H1 (cell line): ENCODE results near the gene IQCC. TPM values are rescaled to one million over a fixed set of nuclear protein-coding genes. Genes with fewer than 3 reads are reported as not detected.

Experiments
- CTCF ChIA-PET: fragments of 300-600 bp; sonication (Branson Sonifier 250); formaldehyde crosslinking; loops from one replicate; lab custom pipeline; 2021; ENCODE audit not compliant: partially characterized antibody; lab: Charles Lee
- POLR2A ChIA-PET: fragments of 300-600 bp; sonication (Branson Sonifier 250); formaldehyde crosslinking; loops from one replicate; lab custom pipeline; 2021; ENCODE audit warnings: inconsistent platforms; ENCODE audit not compliant: partially characterized antibody; lab: Charles Lee
- DNase-seq, 2 experiments: peaks; one replicate each; pipeline versions ENCODE4 v3.0.0 to v3.0.0-alpha.2; 2010 to 2022; ENCODE audit warnings: low spot score in 2 of 2, low read depth in 1 of 2, mixed read lengths in 1 of 2
- FAIRE-seq: peaks from 2 replicates; lab custom pipeline; 2011; peaks lifted over from hg19 to GRCh38; lab: Jason Lieb, UNC
- H2AFZ ChIP-seq: 2 replicates; pipeline ENCODE4 v1.8.1; 2012; ENCODE audit warnings: low read length, inconsistent platforms
- H2AK5ac ChIP-seq: 2 replicates; pipeline ENCODE4 v1.6.1; 2013; ENCODE audit warnings: low read depth, low read length
- H2BK120ac ChIP-seq: replicated peaks from 2 replicates; pipeline ENCODE3; 2013; ENCODE audit warnings: low read depth, low read length, inconsistent platforms
- H2BK12ac ChIP-seq: 2 replicates; pipeline ENCODE4 v1.6.1; 2013; ENCODE audit warnings: low read depth, low read length
- H2BK15ac ChIP-seq: 2 replicates; pipeline ENCODE4 v1.6.1; 2013; ENCODE audit warnings: low read length
- H2BK20ac ChIP-seq: 2 replicates; pipeline ENCODE4 v1.6.1; 2013; ENCODE audit warnings: low read length
- H2BK5ac ChIP-seq: 2 replicates; pipeline ENCODE4 v1.6.1; 2013; ENCODE audit warnings: low read depth, low read length
- H3K14ac ChIP-seq: 2 replicates; pipeline ENCODE4 v1.6.1; 2013; ENCODE audit warnings: inconsistent platforms; ENCODE audit not compliant: insufficient read length
- H3K18ac ChIP-seq: 2 replicates; pipeline ENCODE4 v1.6.1; 2013; ENCODE audit warnings: low read length; ENCODE audit errors: extremely low read depth
- H3K23ac ChIP-seq: 2 replicates; pipeline ENCODE4 v1.6.1; 2013; ENCODE audit warnings: inconsistent platforms; ENCODE audit not compliant: insufficient read length
- H3K23me2 ChIP-seq: 2 replicates; pipeline ENCODE4 v1.6.1; 2013; ENCODE audit warnings: low read depth, low read length
- H3K27ac ChIP-seq: 2 replicates; pipeline ENCODE4 v1.6.1; 2011; ENCODE audit warnings: low read depth, low read length, inconsistent platforms
- H3K27me3 ChIP-seq, 4 experiments: replicated peaks in 1 of 4; 1 replicate in 1 of 4; 2 replicates in 3 of 4; pipeline versions ENCODE4 v1.6.1 to v1.8.1; 2011 to 2013; ENCODE audit warnings: low read length in 3 of 4, mild to moderate bottlenecking in 3 of 4, inconsistent platforms in 2 of 4, mixed read lengths in 2 of 4, moderate library complexity in 1 of 4; ENCODE audit not compliant: control insufficient read depth in 3 of 4, insufficient read depth in 3 of 4; ENCODE audit errors: extremely low read depth in 1 of 4
- H3K36me3 ChIP-seq, 4 experiments: 2 replicates each; pipeline versions ENCODE4 v1.6.1 to v1.8.1; 2011 to 2013; ENCODE audit warnings: mild to moderate bottlenecking in 4 of 4, low read length in 3 of 4, moderate library complexity in 2 of 4, control low read depth in 1 of 4, inconsistent platforms in 1 of 4; ENCODE audit not compliant: insufficient read depth in 4 of 4, control insufficient read depth in 2 of 4
- H3K4ac ChIP-seq: replicated peaks from 2 replicates; pipeline ENCODE3; 2013; ENCODE audit warnings: low read length, low read depth, mixed read lengths, inconsistent platforms; ENCODE audit not compliant: insufficient read length
- H3K4me1 ChIP-seq, 4 experiments: replicated peaks in 1 of 4; 1 replicate in 1 of 4; 2 replicates in 3 of 4; pipeline versions ENCODE4 v1.6.1 to v1.8.1; 2011 to 2013; ENCODE audit warnings: low read length in 3 of 4, inconsistent platforms in 2 of 4, mixed read lengths in 1 of 4; ENCODE audit not compliant: insufficient read depth in 4 of 4, control insufficient read depth in 3 of 4
- H3K4me2 ChIP-seq, 2 experiments: 2 replicates each; pipeline versions ENCODE4 v1.6.1 to v1.8.1; 2011 to 2013; ENCODE audit warnings: low read depth in 2 of 2, low read length in 2 of 2, control low read depth in 1 of 2, inconsistent platforms in 1 of 2, mild to moderate bottlenecking in 1 of 2; ENCODE audit not compliant: insufficient read depth in 1 of 2
- H3K4me3 ChIP-seq, 4 experiments: fragments of 200-600, 300-600 bp in 1 of 4; sonication (generic), shearing (Covaris generic), sonication (Bioruptor Twin) in 1 of 4; 2 replicates each; pipeline versions ENCODE4 v1.5.1 to v1.8.1; 2011 to 2016; ENCODE audit warnings: low read length in 4 of 4, low read depth in 3 of 4, control low read depth in 2 of 4, inconsistent platforms in 2 of 4, mild to moderate bottlenecking in 2 of 4, mixed read lengths in 1 of 4, moderate library complexity in 1 of 4; ENCODE audit not compliant: insufficient read depth in 2 of 4; ENCODE audit errors: extremely low read depth in 1 of 4
- H3K56ac ChIP-seq: replicated peaks from 2 replicates; pipeline ENCODE3; 2013; ENCODE audit warnings: low read depth, mild to moderate bottlenecking, mixed read lengths, low read length, inconsistent platforms; ENCODE audit not compliant: insufficient read length
- H3K79me1 ChIP-seq: 2 replicates; pipeline ENCODE4 v1.6.1; 2013; ENCODE audit warnings: low read depth, low read length, control low read depth
- H3K79me2 ChIP-seq, 2 experiments: 2 replicates each; pipeline versions ENCODE4 v1.6.1 to v1.8.1; 2012 to 2013; ENCODE audit warnings: low read length in 2 of 2, mild to moderate bottlenecking in 2 of 2, inconsistent platforms in 1 of 2; ENCODE audit not compliant: insufficient read depth in 2 of 2, control insufficient read depth in 1 of 2
- H3K9ac ChIP-seq, 4 experiments: replicated peaks in 1 of 4; 1 replicate in 1 of 4; 2 replicates in 3 of 4; pipeline versions ENCODE4 v1.6.1 to v1.8.1; 2011 to 2013; ENCODE audit warnings: low read depth in 3 of 4, low read length in 3 of 4, control low read depth in 2 of 4, mild to moderate bottlenecking in 2 of 4, moderate library complexity in 2 of 4, inconsistent platforms in 1 of 4; ENCODE audit errors: extremely low read depth in 1 of 4
- H3K9me3 ChIP-seq, 2 experiments: 2 replicates each; pipeline versions ENCODE4 v1.6.1 to v1.8.1; 2012 to 2013; ENCODE audit warnings: mild to moderate bottlenecking in 2 of 2, moderate library complexity in 2 of 2, control low read depth in 1 of 2, inconsistent platforms in 1 of 2, low read depth in 1 of 2, low read length in 1 of 2, mixed read lengths in 1 of 2; ENCODE audit not compliant: insufficient read depth in 2 of 2
- H4K20me1 ChIP-seq, 2 experiments: replicated peaks in 1 of 2; 2 replicates each; pipeline versions ENCODE3 to v1.8.1; 2011 to 2013; ENCODE audit warnings: inconsistent platforms in 2 of 2, low read length in 2 of 2, mild to moderate bottlenecking in 1 of 2; ENCODE audit not compliant: insufficient read depth in 2 of 2, control insufficient read depth in 1 of 2
- H4K5ac ChIP-seq: 2 replicates; pipeline ENCODE4 v1.6.1; 2013; ENCODE audit warnings: low read length, low read depth, mixed read lengths, inconsistent platforms; ENCODE audit not compliant: insufficient read length
- H4K8ac ChIP-seq: 2 replicates; pipeline ENCODE4 v1.8.0; 2013; ENCODE audit warnings: mild to moderate bottlenecking, moderate library complexity, low read length, inconsistent platforms; ENCODE audit not compliant: insufficient read depth; ENCODE audit errors: extremely low read depth
- H4K91ac ChIP-seq: replicated peaks from 2 replicates; pipeline ENCODE3; 2013; ENCODE audit warnings: low read length, mixed read lengths, inconsistent platforms; ENCODE audit not compliant: insufficient read length
- POLR2A ChIP-seq, 2 experiments: IDR thresholded peaks; 1 replicate in 1 of 2; 2 replicates in 1 of 2; pipeline ENCODE4 v1.6.1; 2011; ENCODE audit warnings: low read depth in 2 of 2, low read length in 2 of 2, mild to moderate bottlenecking in 2 of 2; ENCODE audit errors: control extremely low read depth in 1 of 2
- SP2 ChIP-seq: IDR thresholded peaks from 2 replicates; pipeline ENCODE4 v1.6.1; 2012; ENCODE audit warnings: mild to moderate bottlenecking, low read length, inconsistent platforms
- WGBS, 2 experiments: shearing (Covaris generic) in 1 of 2; methylation state at CpG; one replicate each; pipeline versions ENCODE4 v1.1.6 to v1.1.7; 2013 to 2015; ENCODE audit warnings: low lambda C conversion rate in 2 of 2, mixed read lengths in 2 of 2, inconsistent platforms in 1 of 2, low coverage in 1 of 2, missing lambda C conversion rate in 1 of 2; ENCODE audit not compliant: insufficient replicate concordance in 2 of 2, insufficient coverage in 1 of 2, insufficient read length in 1 of 2; ENCODE audit errors: extremely low coverage in 1 of 2, missing lambda C conversion rate in 1 of 2; 5-methylcytosine and 5-hydroxymethylcytosine counted together
- polyA plus RNA-seq, 7 experiments: library from polyadenylated mRNA; depleted of rRNA in 3 of 7; stranded (reverse) in 5 of 7; unstranded in 2 of 7; fragments of >200 nt in 5 of 7; fragments of 200-250 nt in 2 of 7; gene quantifications; 1 replicate in 5 of 7; 2 replicates in 1 of 7; 4 replicates in 1 of 7; pipeline versions ENCODE4 v1.2.1 to v1.2.3, GENCODE V29; 2011 to 2013; ENCODE audit warnings: missing spikeins in 2 of 7, mixed read lengths in 2 of 7
- total RNA-seq: library from RNA; stranded (reverse); fragmentation: NEBNext Ultra II Directional; extraction: Animal tissue kit (Norgen Biotek cat#: 25700); gene quantifications from 2 replicates; pipeline ENCODE4 v1.2.1, GENCODE V29; 2021

The IQCC gene
- total and polyA plus RNA-seq, 2 of the 8 experiments (the other 6 are each of a cell fraction or from before 2014, with no cell fraction given): 2.5 to 4.2 TPM

GRCh38 chr1:32198237-32199042 is 7.0 kb upstream of the IQCC start:
- CTCF ChIA-PET: interaction anchor here (0.9 to 4.2 kb wide), 5 partner anchors 15 to 50 kb away, joined by 3 to 25 read pairs (median 8); no protein-coding TSS in a partner anchor

More at GRCh38 chr1:32198237-32199042, 7.0 kb upstream of the IQCC start:
- Histone ChIP-seq H2BK120ac (no peak overlapping the region), H4K8ac (no peak overlapping the region), H3K23me2 (peaks cover 9% of the 10 kb centered on the region; the same call in 1 of the 2 replicates), H3K4me2 (peak overlapping the region; percentile 5 to 92; a peak in 2 of 4 replicates), H3K79me2 (no peaks in the 10 kb centered on the region), H3K4me1 (peaks cover 13 to 28% (median 18%) of the 10 kb centered on the region in 4 experiments), H3K79me1 (0 out of 2 replicates have a peak, but pooled peaks cover 3% of the 10 kb centered on the region), H2BK12ac (no peak overlapping the region), H2AFZ (no peak overlapping the region), H4K5ac (no peak overlapping the region), H3K14ac (no peak overlapping the region), H3K36me3 (peaks cover 22 to 43% (median 33%) of the 10 kb centered on the region in 4 experiments; a peak in 7 of 8 replicates), H3K4ac (no peak overlapping the region), H4K20me1 (peaks cover 6 to 8% of the 10 kb centered on the region in 2 experiments), H3K9me3 (no peaks in the 10 kb centered on the region), H3K18ac (no peak overlapping the region), H3K56ac (no peak overlapping the region), H4K91ac (no peak overlapping the region), H2BK20ac (no peak overlapping the region), H3K23ac (no peak overlapping the region), H3K9ac (no peak overlapping the region), H3K4me3 (no peak overlapping the region), H2BK5ac (0 out of 2 replicates have a peak overlapping the region, but pooled peaks have one; percentile 2), H2BK15ac (no peak overlapping the region), H3K27ac (no peak overlapping the region), H2AK5ac (no peak overlapping the region), H3K27me3 (no peaks in the 10 kb centered on the region; a peak in 1 of 7 replicates)
- no peak for FAIRE-seq
- POLR2A ChIA-PET: interaction anchor here (0.7 to 21.3 kb wide), 20 partner anchors 10 to 164 kb away, joined by 3 to 332 read pairs (median 4); partner anchors contain the start of genes DCDC2B, FAM229A, IQCC and KPNA6
- no peak for DNase-seq
- TF ChIP-seq SP2: no peak
- peak in 1 of 2 experiments; percentile 33; a peak in 1 of 3 replicates for TF ChIP-seq POLR2A (IDR thresholded peaks at IDR 0.05; ENCODE audit: control extremely low read depth in 1 of 2, low read depth in 2 of 2, low read length in 2 of 2)
- 89% methylated on average over 3 of the region's 3 CpGs; no CpG with 5 or more reads in 1 of the 2 experiments for WGBS, 2 experiments
